Dermis blood vessel endothelial cell (primary cell): ENCODE results near the gene CUEDC1. TPM values are rescaled to one million over a fixed set of nuclear protein-coding genes. Genes with fewer than 3 reads are reported as not detected.
"Not testable (repeated sequence)": the region's sequence is repeated elsewhere in the genome, so short reads cannot be mapped to it uniquely, and the experiment has no call there.

ENCODE experiments used
- DNase-seq: peaks from one replicate; pipeline ENCODE4 v3.0.0; 2010
- total RNA-seq: library from RNA; depleted of rRNA; stranded (reverse); fragments of >200 nt; gene quantifications from 2 replicates; pipeline ENCODE4 v1.2.3, GENCODE V29; 2014

CUEDC1 gene
- total RNA-seq, 1 donor from 2014 or later = 6.5 TPM

GRCh38 chr17:57859601-57860413 is 95.4 kb downstream of the CUEDC1 start:
- DNase-seq = no peak

GRCh38 chr17:57858838-57859237 is 96.4 kb downstream of the CUEDC1 start:
- DNase-seq = no peak

GRCh38 chr17:57856792-57857620 is 98.2 kb downstream of the CUEDC1 start:
- DNase-seq = no peak

DNA sequence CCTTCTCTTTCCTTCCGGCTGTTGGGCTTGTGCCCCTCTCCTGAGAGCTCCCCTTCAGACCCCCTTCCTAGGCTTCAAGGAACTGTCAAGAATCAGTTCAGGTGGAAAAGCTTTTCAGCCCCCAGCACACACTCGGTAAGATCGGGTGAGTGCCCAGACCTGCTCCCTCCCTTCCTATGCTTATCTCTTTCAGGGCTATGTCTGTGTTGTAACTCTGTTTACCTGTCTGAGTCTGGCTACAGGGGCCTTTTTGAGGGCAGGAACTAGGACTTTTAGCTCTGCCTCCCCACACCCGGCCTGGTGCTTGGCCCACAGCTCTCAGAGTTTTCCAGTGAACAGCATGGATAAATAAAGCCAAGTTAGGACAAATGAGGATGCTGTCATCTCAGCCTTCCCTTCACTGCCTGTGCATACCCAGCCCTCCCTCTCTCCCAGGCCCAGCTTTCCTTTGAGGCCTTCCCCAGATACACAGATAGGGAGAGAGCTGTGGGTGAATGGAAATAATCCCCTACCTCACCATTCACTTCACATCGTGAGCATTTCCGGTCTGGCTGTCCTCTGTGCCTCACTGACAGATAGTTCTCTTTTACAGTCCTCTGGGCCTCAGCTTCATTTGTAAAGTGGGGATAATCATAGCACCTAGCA is 99.7 kb downstream of the CUEDC1 start:
- DNase-seq = no peak

DNA sequence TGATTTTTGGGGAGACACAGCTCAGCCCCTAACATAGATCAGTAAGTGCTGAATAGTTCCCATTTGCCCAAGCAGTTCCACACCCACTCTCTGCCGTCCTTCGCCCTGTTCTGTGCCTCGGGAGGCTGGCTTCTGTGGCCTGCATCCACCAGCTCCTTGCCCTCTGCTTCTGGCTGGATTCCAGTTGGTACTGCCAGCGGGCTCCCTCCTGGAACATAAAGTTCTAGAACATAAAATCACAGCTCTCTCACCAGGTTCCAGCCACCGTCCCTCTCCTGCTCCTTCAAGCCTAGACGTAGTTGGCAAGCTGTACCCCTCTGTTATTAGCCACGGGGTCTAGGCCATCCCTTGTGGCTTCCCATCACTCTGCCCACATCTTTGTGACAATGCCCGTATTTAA is 101.5 kb downstream of the CUEDC1 start:
- DNase-seq = no peak

GRCh38 chr17:57852955-57853328 is 102.3 kb downstream of the CUEDC1 start:
- DNase-seq = no peak

DNA sequence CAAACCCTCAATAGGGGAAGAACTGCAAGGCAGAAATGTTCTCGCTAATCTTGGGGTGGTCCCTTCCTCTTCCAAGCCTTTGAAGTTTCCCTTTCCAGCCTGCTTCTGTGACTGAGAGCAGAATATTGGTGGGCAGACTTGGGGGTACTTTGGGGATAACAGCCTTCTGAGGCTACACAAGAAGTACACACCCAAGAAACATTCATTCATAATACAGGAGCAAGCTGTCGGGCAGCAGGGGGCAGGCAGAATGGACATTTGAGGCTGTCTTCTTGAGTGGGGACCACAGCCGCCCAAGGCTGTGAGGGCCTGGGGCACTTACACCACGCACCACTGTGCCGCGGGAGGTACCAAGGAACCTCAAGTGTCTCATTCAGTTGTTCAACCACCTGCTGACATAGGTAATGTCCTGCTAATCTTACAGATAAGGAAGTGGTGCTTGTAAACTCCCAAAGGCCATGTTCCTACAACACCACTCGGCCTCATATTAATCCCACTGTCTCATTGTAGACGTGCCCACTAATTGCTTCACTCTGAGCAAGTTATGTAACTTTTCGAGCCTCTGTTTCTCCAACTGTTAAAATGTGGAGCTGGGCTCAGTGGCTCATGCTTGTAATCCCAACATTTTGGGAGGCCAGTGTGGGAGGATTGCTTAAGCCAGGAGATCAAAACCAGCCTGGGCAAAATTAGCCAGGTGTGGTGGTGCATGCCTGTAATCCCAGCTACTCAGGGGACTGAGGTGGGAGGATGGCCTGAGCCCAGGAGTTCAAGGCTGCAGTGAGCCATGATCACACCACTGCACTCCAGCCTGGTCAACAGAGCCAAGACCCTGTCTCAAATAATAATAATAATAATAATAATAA is 102.9 kb downstream of the CUEDC1 start:
- no peak for DNase-seq

DNA sequence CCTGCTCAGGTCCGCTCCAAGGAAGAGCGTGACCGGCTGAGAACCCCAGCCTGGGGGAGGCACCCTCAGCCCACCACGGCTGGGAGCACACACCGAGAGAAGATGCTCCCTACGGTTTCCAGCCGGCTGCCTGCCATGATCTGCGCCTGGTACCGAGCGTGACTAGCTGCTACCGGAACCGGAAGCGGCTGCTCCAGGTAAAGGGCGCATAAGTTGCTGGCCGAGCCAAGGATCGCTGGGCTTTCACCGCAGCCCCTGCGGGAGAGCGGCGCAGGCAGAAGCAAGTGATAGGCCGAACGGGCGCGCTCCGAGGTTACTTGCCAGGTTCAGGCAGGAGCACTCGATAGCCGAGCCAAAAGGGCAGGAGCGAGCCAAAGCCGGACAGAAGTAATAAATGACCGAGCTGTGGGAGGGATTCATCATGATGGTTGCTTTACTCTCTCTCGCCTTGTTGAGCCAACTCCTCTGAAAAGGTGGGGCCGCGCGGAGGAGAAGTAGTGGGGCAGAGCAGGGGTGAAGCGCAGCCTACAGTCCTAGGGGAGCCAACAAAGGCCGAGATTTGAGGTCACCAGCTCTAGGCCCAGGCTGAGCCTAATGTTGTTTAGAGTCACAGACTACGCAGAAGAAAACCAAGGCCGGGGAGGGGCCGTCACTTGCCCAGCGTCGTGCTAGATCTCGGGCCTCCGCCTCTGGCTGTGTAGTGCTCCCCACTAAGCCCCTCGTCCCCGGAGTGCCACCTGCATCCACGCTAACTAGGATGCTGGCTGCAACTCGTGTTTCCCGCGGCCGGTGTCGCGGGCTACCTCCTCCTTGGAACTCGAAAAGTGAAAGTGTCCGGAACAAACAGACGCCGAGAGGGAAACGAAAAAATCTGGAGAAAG is 105.1 kb downstream of the CUEDC1 start, which contains the start of gene MRPS23:
MRPS23 (minus strand) TSS at position 171 of the 881 bp plus-strand sequence; CDS start at position 137, 34 bp downstream.
- peak; percentile 99 for DNase-seq

DNA sequence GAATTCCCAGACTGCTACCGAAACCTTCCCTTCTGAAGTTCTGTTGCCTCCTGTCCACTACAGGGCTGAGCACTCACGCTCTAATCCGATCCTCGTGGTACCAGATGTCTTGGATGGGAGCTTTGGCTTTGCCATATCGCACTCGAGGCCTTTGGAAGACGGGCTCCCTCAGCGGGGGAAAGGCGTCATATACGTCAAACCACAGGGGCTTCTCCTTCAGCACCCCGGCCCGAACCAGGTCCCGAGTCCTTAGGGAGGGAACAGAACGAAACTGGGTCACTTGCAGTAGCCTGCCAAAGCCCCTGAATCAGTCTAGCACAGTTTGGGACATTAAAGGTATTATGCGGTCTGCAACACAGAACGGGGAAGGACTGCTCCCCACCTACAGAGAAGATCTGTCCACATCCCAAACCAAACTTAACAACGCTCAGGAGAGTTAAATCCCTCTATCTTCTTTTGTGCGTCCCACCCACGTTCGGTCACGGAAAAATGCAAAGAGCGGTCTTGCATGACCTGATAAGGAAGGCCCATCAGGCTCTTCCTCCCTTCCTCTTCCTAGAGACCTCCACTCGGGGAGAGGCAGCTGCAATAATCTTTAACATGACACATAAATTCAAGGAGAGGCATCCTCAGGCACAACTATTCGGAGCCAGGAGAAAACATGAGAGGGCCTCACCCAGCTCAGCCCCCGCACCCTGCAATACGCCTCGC is 105.9 kb downstream of the CUEDC1 start:
- DNase-seq = no peak

DNA sequence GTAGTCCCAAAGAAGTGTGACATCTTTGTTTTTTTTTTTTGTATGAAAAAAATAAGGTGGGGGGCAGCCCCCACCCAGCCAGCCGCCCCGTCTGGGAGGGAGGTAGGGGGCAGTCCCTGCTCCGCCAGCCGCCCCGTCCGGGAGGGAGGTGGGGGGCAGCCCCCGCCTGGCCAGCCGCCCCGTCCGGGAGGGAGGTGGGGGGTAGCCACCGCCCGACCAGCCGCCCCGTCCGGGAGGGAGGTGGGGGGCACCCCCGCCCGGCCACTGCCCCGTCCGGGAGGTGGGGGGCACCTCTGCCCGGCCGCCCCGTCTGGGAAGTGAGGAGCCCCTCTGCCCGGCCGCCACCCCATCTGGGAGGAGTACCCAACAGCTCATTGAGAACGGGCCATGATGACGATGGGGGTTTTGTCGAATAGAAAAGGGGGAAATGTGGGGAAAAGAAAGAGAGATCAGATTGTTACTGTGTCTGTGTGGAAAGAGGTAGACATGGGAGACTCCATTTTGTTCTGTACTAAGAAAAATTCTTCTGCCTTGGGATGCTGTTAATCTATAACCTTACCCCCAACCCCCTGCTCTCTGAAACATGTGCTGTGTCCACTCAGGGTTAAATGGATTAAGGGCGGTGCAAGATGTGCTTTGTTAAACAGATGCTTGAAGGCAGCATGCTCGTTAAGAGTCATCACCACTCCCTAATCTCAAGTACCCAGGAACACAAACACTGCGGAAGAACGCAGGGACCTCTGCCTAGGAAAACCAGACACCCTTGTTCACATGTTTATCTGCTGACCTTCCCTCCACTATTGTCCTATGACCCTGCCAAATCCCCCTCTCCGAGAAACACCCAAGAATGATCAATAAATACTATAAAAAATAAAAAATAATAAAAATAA is 108.9 kb downstream of the CUEDC1 start:
- DNase-seq = not testable (repeated sequence)

- DNase-seq = no peak
Measured at GRCh38 chr17:57842280-57842679, 112.9 kb downstream of the CUEDC1 start.

GRCh38 chr17:57839571-57839923 is 115.7 kb downstream of the CUEDC1 start:
- DNase-seq = no peak

- no peak for DNase-seq
Measured at GRCh38 chr17:57838857-57839570, 116.2 kb downstream of the CUEDC1 start.

DNA sequence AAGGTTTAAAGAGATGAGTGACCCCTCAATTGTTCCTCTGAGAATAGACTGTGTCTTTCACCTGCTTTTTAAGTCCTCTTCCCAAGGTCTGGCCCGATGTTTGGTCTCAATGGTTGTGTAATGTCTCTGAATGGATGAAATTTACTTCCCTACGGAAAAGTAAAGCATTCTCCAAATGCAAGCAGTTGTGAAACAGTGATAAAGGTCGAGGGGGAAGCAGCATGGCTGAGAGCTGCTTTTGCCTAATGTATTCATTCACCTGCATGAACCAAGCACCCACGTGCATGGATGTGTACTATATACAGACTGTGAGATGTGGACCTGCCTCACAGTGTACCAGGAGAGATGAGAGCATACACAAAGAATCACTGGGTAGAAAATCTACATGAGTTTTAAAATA is 116.8 kb downstream of the CUEDC1 start:
- DNase-seq = no peak

DNA sequence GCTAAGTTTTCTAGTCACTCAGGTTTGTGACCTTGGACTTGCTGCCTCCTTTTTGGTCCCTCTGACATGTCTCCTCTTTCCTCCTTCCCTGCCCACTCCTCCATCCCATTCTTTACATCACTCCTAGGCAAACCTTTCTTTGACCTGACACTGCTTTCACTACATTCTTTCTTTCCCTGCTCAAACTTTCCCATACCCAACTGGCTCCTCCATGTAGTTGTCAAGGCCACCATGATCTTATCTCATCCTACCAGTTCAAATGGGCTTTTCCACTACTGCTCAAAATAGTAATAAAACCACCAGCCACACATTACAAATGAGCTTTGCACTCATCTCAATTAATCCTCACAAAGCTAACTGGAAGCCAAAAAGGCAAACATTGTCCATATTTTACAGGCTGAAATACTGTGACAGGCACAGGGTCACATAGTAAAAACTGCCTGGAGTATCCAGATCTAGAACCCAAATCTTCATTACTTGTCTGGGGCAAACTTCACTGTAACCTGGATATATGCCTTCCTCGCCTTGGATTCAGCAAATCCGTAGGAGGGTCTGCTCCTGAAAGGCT is 119.8 kb downstream of the CUEDC1 start:
- DNase-seq = no peak

DNA sequence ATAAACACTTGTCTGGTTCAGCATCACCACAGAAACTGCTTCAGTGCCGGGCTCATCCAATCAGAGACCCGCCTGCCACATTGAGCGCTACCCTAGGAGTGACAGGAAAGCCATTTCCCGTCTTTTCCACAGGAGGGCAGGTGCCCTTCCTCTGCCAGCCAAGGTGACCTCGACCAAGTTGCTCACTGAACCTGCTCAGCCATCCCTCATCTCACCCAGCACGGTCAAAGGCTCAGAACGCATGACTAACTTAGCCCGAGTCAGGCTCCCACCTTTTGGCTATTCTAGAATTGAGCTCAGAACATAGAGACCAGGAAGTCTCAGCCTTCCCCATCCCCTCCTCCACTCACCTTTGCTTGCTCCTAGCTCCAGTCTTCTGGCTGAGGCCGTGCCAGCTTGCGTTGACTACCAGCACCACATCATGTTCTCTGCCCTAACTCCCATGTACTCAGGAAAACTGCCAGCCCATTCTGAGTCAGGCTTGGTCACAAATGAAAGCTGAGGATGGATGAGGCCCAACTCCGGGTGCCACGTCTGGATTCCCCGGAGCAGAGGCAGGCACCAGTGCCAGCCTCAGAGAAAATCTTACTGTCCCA is 121.0 kb downstream of the CUEDC1 start:
- no peak for DNase-seq

DNA sequence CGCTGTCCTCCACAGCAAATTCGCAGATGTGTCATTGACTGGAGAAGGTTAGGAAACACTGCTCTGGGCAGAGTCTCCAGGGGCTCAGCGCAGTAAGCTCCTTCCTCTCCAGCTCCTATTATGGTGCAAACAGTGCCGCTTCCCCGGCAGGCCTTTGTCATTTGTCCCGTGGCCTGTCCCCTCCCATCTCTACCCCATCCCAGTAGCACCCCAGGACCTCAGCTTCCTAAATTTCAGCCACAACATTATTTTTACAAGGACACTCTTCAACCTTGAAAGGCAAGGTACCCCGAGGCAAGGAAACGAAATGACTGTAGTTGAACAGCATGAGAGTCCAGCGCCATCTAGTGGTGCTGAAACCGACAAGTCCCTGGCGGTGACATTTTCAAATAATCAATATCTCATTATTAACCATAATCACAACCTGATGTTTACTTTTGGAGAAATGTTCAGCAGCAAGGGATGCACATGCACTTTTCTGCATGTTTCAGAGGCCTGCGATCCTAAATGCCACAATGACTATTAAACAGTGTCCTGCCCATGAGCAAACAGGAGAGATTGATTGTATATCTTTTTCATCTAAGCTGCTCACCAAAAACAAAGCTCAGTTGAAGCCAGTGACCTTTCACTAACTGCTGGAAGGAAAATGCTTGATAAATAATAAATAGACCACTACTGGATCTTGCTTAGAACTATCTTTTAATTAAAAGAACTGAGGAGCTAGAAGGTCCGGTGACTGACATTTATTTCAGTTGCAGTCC is 121.9 kb downstream of the CUEDC1 start:
- peak; percentile 83 for DNase-seq
